HG03159 (cell line): ENCODE data around the gene HSPA1B.

Source experiments
- ATAC-seq: cut with Tn5 transposase; IDR thresholded peaks from one replicate; pipeline ENCODE4 v1.9.1; 2021; ENCODE audit warnings: mild to moderate bottlenecking, moderate library complexity; ENCODE audit not compliant: unreplicated experiment

Gene HSPA1B

DNA sequence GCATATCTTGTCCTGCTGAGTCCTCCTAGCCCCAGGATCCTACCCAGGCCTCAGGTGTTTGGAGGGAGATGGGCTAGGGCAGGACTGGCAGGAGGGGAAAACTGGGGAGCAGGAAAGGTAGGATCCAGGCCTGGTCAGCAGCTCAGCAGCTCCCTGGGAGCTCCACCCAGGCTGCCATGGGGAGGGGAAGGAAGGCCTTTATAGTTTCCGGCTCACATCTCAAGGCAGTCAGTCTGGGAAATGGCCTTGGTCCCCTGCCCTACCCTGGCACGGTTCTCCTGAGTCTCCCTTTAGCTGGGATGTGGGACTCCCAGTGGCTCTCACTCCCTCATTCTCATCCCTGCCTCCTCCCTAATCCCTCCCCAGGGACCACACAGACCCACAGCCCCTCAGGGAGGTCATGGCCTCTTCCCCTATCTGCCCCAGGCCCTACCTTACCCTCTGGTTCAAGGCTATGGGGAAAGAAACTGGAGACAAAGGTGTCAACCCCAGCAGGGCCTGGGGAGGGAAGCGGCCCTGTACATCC, 49.6 kb downstream of the HSPA1B start:
- ATAC-seq, result no peak

DNA sequence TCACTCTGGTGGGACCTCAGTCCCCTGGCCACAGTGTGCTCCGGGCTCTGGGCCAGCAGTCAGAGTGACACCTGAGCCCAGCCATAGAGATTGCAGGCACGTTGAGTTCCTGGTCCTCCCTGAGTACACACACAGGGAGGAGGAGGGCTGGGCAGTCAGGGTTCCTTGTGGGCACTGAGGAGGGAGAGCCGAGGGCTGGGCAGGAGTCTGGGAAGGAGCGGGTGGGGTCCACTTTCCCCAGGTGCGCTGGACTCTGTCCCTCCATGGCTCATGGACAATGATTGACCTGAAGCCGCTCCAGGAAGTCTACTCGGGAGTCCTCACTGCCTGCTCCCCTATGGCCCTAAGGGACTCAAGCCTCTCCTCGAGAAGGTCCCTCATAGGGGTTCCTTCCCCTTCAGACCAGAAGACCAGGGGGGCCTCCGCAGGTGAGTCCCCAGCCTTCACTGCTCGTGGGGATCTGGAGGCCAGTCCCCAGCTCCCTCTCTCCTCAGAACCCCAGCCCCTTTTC, 50.2 kb downstream of the HSPA1B start:
- ATAC-seq, result no peak

DNA sequence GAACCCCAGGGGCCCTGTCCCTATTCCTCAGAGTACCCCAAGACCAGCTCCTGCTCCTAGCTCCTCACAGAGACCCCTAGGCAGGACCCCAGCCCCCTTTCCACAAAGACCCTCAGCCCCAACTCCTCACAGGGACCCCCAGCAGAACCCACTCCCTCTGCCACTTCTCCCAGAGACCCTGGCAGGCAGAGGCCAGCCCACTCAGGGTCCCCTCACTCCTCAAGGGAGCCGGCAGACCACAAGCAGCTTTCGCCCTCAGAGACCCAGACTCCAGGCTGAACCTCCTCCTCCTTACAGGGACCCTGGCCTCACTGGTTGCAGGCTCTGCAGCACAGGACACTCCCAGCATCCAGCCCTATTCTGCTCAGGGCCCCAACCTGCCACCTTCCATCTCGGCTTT, 50.7 kb downstream of the HSPA1B start:
- no peak for ATAC-seq

DNA sequence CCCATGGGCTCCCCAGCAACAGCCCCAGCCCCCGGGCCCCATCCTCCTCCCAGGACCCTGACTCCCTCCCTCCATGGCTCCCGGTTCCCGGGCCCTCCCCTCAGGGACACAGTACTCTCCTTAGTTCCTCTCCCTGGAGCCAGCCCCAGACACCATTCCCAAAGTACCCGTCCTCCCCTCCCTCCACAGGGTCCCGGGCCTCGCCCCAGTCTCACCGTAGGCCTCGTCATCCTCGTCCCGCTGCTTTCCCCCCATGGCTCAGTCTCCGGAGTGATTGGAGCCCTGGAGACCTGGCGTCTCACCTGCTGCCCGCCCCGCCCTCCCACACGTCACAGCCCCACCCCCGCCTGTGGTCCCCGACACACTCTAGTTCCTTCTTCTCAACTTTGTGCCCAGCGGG, 51.2 kb downstream of the HSPA1B start, which contains the start of gene SLC44A4:
TSS of gene SLC44A4 (minus strand) at position 272 of the 400 bp plus-strand sequence. CDS start at position 255, 17 bp downstream.
- no peak for ATAC-seq

DNA sequence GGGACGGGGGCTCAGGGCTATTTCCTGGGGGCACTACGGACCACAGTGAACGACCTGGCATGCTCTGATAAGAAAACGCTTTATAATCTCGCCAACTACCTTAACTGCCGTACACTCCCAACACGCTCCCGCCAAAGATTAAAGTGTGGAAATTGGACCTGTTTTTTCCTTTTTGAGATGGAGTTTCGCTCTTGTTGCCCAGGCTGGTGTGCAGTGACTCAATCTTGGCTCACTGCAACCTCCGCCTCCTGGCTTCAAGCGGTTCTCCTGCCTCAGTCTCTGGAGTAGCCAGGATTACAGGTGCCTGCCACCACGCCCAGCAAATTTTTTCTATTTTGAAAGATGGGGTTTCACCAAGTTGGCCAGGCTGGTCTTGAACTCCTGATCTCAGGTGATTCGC, 51.6 kb downstream of the HSPA1B start:
- ATAC-seq, result no peak
